HEK293 (cell line): ENCODE results near the gene PLCB1.

Source experiments
- CTCF ChIA-PET: fragments of 350-600 bp; formaldehyde crosslinking; extraction: SDS; loops from one replicate; lab custom pipeline; 2021; ENCODE audit warnings: antibody characterized with exemption; lab: Yijun Ruan, JAX
- POLR2A ChIA-PET: fragments of 300-600 bp; formaldehyde crosslinking; extraction: SDS; loops from one replicate; lab custom pipeline; 2020; ENCODE audit warnings: antibody characterized with exemption, inconsistent platforms; lab: Yijun Ruan, JAX
- H3K27ac ChIP-seq: fragments of 200-500 bp; sonication (Bioruptor generic); 2 replicates; pipeline ENCODE4 v1.5.1; 2014; ENCODE audit warnings: low read depth, low read length, control low read depth, inconsistent platforms; ENCODE audit errors: extremely low read depth
- H3K36me3 ChIP-seq, 2 experiments: fragments of 200-500 bp in 1 of 2; sonication (Bioruptor generic) in 1 of 2; 1 replicate in 1 of 2; 2 replicates in 1 of 2; pipeline ENCODE4 v1.5.1; 2014 to 2017; ENCODE audit warnings: inconsistent platforms in 2 of 2, low read length in 2 of 2; ENCODE audit not compliant: control insufficient read depth in 2 of 2, insufficient read depth in 1 of 2
- H3K4me1 ChIP-seq: fragments of 200-500 bp; sonication (Bioruptor generic); 2 replicates; pipeline ENCODE4 v1.5.1; 2014; ENCODE audit warnings: mild to moderate bottlenecking, low read length, inconsistent platforms; ENCODE audit not compliant: control insufficient read depth, insufficient read depth
- H3K4me3 ChIP-seq: 2 replicates; pipeline ENCODE4 v1.5.1; 2011; ENCODE audit warnings: low read depth, mild to moderate bottlenecking, control low read depth, low read length, moderate library complexity
- H3K9me3 ChIP-seq: fragments of 200-500 bp; sonication (Bioruptor generic); 2 replicates; pipeline ENCODE4 v1.5.1; 2014; ENCODE audit warnings: low read depth, low read length, inconsistent platforms; ENCODE audit not compliant: control insufficient read depth, insufficient read depth
- HOXD13 ChIP-seq: sonication (generic); formaldehyde crosslinking; IDR thresholded peaks from 2 replicates; pipeline ENCODE4 v1.8.0; 2022; ENCODE audit warnings: missing genetic modification reagents, borderline replicate concordance
- MEIS1 ChIP-seq: sonication (generic); formaldehyde crosslinking; IDR thresholded peaks from 2 replicates; pipeline ENCODE4 v1.8.1; 2022; ENCODE audit warnings: missing genetic modification reagents, mild to moderate bottlenecking, borderline replicate concordance
- OSR2 ChIP-seq: fragments of 450-650 bp; formaldehyde crosslinking; IDR thresholded peaks from 2 replicates; pipeline ENCODE4 v1.5.1; 2016; ENCODE audit warnings: missing biosample characterization, missing genetic modification characterization
- RBAK ChIP-seq: fragments of 450-650 bp; formaldehyde crosslinking; IDR thresholded peaks from 2 replicates; pipeline ENCODE4 v1.5.1; 2016; ENCODE audit warnings: missing biosample characterization, missing genetic modification characterization
- TRIM28 ChIP-seq: IDR thresholded peaks from 2 replicates; pipeline ENCODE4 v1.6.1; 2011; ENCODE audit warnings: low read length, control low read depth, borderline replicate concordance
- ZBTB8A ChIP-seq: fragments of 450-650 bp; formaldehyde crosslinking; IDR thresholded peaks from 2 replicates; pipeline ENCODE4 v1.5.1; 2016; ENCODE audit warnings: missing biosample characterization, missing genetic modification characterization
- ZFHX2 ChIP-seq: fragments of 450-650 bp; formaldehyde crosslinking; conservative IDR thresholded peaks from 2 replicates; pipeline ENCODE4 v1.5.1; 2016; ENCODE audit warnings: missing biosample characterization, missing genetic modification characterization
- ZFP37 ChIP-seq: fragments of 450-650 bp; formaldehyde crosslinking; IDR thresholded peaks from 2 replicates; pipeline ENCODE4 v1.5.1; 2016; ENCODE audit warnings: missing biosample characterization, missing genetic modification characterization
- ZFP69B ChIP-seq: fragments of 450-650 bp; formaldehyde crosslinking; IDR thresholded peaks from 2 replicates; pipeline ENCODE4 v1.5.1; 2016; ENCODE audit warnings: missing biosample characterization, missing genetic modification characterization
- ZNF114 ChIP-seq: fragments of 450-650 bp; formaldehyde crosslinking; IDR thresholded peaks from 2 replicates; pipeline ENCODE4 v1.5.0; 2017; ENCODE audit warnings: missing biosample characterization, missing genetic modification characterization
- ZNF174 ChIP-seq: fragments of 450-650 bp; formaldehyde crosslinking; IDR thresholded peaks from 2 replicates; pipeline ENCODE4 v1.5.0; 2017; ENCODE audit warnings: missing biosample characterization, mild to moderate bottlenecking, missing genetic modification characterization
- ZNF202 ChIP-seq: fragments of 450-650 bp; formaldehyde crosslinking; IDR thresholded peaks from 2 replicates; pipeline ENCODE4 v1.5.1; 2016; ENCODE audit warnings: missing biosample characterization, missing genetic modification characterization, borderline replicate concordance
- ZNF211 ChIP-seq: fragments of 450-650 bp; formaldehyde crosslinking; IDR thresholded peaks from 2 replicates; pipeline ENCODE4 v1.5.1; 2016; ENCODE audit warnings: low read depth, missing biosample characterization, missing genetic modification characterization
- ZNF530 ChIP-seq: fragments of 450-650 bp; formaldehyde crosslinking; IDR thresholded peaks from 2 replicates; pipeline ENCODE4 v1.5.1; 2016; ENCODE audit warnings: low read depth, missing biosample characterization, missing genetic modification characterization
- ZNF623 ChIP-seq: fragments of 450-650 bp; formaldehyde crosslinking; IDR thresholded peaks from 2 replicates; pipeline ENCODE4 v1.5.1; 2016; ENCODE audit warnings: missing biosample characterization, missing genetic modification characterization
- ZNF626 ChIP-seq: fragments of 450-650 bp; sonication (Bioruptor Pico); formaldehyde crosslinking; IDR thresholded peaks from 2 replicates; pipeline ENCODE4 v1.5.1; 2018; ENCODE audit warnings: missing biosample characterization, missing genetic modification characterization, inconsistent platforms
- ZNF660 ChIP-seq: fragments of 450-650 bp; IDR thresholded peaks from 2 replicates; pipeline ENCODE4 v1.5.1; 2018; ENCODE audit warnings: missing biosample characterization, mild to moderate bottlenecking, missing genetic modification characterization
- ZNF776 ChIP-seq: fragments of 450-650 bp; formaldehyde crosslinking; IDR thresholded peaks from 2 replicates; pipeline ENCODE4 v1.5.0; 2017; ENCODE audit warnings: missing biosample characterization, missing genetic modification characterization, borderline replicate concordance
- ZNF843 ChIP-seq: fragments of 450-650 bp; formaldehyde crosslinking; IDR thresholded peaks from 2 replicates; pipeline ENCODE4 v1.5.1; 2016; ENCODE audit warnings: missing biosample characterization, missing genetic modification characterization
- ZSCAN16 ChIP-seq: fragments of 450-650 bp; formaldehyde crosslinking; IDR thresholded peaks from 2 replicates; pipeline ENCODE4 v1.5.1; 2016; ENCODE audit warnings: missing biosample characterization, missing genetic modification characterization
- ZSCAN23 ChIP-seq: fragments of 450-650 bp; formaldehyde crosslinking; IDR thresholded peaks from 2 replicates; pipeline ENCODE4 v1.5.1; 2016; ENCODE audit warnings: missing biosample characterization, missing genetic modification characterization
- TF ChIP-seq, protein P1 (sequence below): fragments of 450-650 bp; formaldehyde crosslinking; IDR thresholded peaks from 2 replicates; pipeline ENCODE4 v1.5.1; 2016; ENCODE audit warnings: missing biosample characterization, missing genetic modification characterization
- TF ChIP-seq, protein P2 (sequence below): fragments of 450-650 bp; formaldehyde crosslinking; IDR thresholded peaks from 2 replicates; pipeline ENCODE4 v1.5.1; 2016; ENCODE audit warnings: missing biosample characterization, missing genetic modification characterization, low read depth
- TF ChIP-seq, protein P3 (sequence below): fragments of 450-650 bp; formaldehyde crosslinking; IDR thresholded peaks from 2 replicates; pipeline ENCODE4 v1.5.1; 2016; ENCODE audit warnings: missing biosample characterization, missing genetic modification characterization, borderline replicate concordance
- TF ChIP-seq, protein P4 (sequence below): fragments of 450-650 bp; formaldehyde crosslinking; IDR thresholded peaks from 2 replicates; pipeline ENCODE4 v1.5.1; 2017; ENCODE audit warnings: missing biosample characterization, missing genetic modification characterization

PLCB1 gene

DNA sequence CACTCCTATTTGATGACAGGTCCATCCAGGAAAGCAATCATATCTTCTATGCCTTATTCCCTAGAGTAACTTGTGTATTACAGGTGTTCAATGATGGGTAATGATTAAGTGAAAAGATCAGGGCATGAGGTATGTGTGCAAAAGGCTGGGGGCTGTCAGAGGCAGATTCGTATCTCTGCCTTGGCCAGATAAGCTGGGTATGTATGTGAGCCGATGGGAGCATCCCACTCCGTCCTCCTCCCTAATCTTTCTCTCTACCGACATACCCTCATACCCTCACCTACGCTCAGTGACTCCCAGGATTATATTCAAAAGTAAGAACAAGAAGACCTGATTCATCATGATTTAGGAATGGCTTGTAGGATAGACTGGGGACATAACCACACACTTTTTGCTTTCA, 238.7 kb downstream of the PLCB1 start:
- H3K9me3 ChIP-seq = no peaks in the 10 kb centered on the region
- no peak overlapping the region for H3K4me3 ChIP-seq
- no peak overlapping the region for H3K27ac ChIP-seq
- TF ChIP-seq, protein P1, sequence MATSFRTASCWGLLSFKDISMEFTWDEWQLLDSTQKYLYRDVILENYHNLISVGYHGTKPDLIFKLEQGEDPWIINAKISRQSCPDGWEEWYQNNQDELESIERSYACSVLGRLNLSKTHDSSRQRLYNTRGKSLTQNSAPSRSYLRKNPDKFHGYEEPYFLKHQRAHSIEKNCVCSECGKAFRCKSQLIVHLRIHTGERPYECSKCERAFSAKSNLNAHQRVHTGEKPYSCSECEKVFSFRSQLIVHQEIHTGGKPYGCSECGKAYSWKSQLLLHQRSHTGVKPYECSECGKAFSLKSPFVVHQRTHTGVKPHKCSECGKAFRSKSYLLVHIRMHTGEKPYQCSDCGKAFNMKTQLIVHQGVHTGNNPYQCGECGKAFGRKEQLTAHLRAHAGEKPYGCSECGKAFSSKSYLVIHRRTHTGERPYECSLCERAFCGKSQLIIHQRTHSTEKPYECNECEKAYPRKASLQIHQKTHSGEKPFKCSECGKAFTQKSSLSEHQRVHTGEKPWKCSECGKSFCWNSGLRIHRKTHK (tag by site-specific recombination) = no peak
- TF ChIP-seq ZNF776 (tag by site-specific recombination) (no peak), ZNF174 (tag by site-specific recombination) (no peak), ZNF530 (tag by site-specific recombination) (no peak), ZNF114 (tag by site-specific recombination) (no peak), ZFP37 (tag by site-specific recombination) (no peak), ZSCAN23 (tag by site-specific recombination) (no peak), ZNF660 (tag by site-specific recombination) (no peak), ZNF623 (tag by site-specific recombination) (no peak), ZSCAN16 (no peak)
- TF ChIP-seq, protein P2, sequence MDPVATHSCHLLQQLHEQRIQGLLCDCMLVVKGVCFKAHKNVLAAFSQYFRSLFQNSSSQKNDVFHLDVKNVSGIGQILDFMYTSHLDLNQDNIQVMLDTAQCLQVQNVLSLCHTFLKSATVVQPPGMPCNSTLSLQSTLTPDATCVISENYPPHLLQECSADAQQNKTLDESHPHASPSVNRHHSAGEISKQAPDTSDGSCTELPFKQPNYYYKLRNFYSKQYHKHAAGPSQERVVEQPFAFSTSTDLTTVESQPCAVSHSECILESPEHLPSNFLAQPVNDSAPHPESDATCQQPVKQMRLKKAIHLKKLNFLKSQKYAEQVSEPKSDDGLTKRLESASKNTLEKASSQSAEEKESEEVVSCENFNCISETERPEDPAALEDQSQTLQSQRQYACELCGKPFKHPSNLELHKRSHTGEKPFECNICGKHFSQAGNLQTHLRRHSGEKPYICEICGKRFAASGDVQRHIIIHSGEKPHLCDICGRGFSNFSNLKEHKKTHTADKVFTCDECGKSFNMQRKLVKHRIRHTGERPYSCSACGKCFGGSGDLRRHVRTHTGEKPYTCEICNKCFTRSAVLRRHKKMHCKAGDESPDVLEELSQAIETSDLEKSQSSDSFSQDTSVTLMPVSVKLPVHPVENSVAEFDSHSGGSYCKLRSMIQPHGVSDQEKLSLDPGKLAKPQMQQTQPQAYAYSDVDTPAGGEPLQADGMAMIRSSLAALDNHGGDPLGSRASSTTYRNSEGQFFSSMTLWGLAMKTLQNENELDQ (tag by site-specific recombination) = no peak
- 0 out of 2 replicates have a peak, but pooled peaks cover 7% of the 10 kb centered on the region for H3K4me1 ChIP-seq
- CTCF ChIA-PET = interaction anchor here (0.9 kb wide), 1 partner anchor 65 kb away, joined by 3 read pairs; no protein-coding TSS in a partner anchor
- POLR2A ChIA-PET = no interaction called here
- H3K36me3 ChIP-seq = no peaks in the 10 kb centered on the region

DNA sequence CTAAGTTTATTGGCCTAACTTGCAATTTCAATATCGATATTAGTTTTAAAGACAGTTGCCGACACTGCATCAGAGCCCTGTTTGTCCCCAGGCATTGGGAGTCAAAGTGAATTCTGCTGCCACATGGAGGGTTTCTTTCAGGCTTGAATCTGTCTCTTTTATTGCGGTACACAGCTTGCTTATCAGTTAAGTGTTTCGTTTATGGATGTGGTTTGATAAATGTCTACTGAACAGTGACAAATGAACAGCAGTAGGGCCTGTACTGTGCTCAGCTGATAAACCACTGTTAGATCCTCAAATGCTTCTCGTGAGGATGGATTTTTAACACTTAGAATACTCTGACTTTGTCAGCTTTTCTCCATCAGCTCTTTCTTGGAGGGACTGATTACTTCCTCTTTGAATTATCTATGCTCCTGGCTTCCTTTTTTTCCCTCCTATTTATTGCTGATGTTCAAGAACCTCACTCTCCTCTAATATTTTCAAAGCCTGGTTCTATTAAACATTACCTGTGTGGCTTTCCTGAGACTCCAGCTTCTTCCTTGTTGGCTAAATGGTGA, 240.8 kb downstream of the PLCB1 start:
- POLR2A ChIA-PET = no interaction called here
- TF ChIP-seq OSR2 (tag by site-specific recombination) (peak; percentile 91), ZBTB8A (tag by site-specific recombination) (no peak; the same call in 1 of the 2 replicates), ZNF843 (tag by site-specific recombination) (peak; percentile 53), ZSCAN23 (tag by site-specific recombination) (no peak), MEIS1 (CRISPR knock-in tag) (no peak), ZFP69B (tag by site-specific recombination) (no peak), ZNF626 (tag by site-specific recombination) (no peak), ZNF202 (tag by site-specific recombination) (no peak), ZNF660 (tag by site-specific recombination) (no peak), RBAK (no peak), ZFHX2 (tag by site-specific recombination) (no peak), TRIM28 (peak; percentile 67; the same call in 1 of the 2 replicates), HOXD13 (CRISPR knock-in tag) (no peak), ZNF211 (tag by site-specific recombination) (no peak)
- TF ChIP-seq, protein P3, sequence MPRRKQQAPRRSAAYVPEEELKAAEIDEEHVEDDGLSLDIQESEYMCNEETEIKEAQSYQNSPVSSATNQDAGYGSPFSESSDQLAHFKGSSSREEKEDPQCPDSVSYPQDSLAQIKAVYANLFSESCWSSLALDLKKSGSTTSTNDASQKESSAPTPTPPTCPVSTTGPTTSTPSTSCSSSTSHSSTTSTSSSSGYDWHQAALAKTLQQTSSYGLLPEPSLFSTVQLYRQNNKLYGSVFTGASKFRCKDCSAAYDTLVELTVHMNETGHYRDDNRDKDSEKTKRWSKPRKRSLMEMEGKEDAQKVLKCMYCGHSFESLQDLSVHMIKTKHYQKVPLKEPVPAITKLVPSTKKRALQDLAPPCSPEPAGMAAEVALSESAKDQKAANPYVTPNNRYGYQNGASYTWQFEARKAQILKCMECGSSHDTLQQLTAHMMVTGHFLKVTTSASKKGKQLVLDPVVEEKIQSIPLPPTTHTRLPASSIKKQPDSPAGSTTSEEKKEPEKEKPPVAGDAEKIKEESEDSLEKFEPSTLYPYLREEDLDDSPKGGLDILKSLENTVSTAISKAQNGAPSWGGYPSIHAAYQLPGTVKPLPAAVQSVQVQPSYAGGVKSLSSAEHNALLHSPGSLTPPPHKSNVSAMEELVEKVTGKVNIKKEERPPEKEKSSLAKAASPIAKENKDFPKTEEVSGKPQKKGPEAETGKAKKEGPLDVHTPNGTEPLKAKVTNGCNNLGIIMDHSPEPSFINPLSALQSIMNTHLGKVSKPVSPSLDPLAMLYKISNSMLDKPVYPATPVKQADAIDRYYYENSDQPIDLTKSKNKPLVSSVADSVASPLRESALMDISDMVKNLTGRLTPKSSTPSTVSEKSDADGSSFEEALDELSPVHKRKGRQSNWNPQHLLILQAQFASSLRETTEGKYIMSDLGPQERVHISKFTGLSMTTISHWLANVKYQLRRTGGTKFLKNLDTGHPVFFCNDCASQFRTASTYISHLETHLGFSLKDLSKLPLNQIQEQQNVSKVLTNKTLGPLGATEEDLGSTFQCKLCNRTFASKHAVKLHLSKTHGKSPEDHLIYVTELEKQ (tag by site-specific recombination) = no peak
- TF ChIP-seq, protein P4, sequence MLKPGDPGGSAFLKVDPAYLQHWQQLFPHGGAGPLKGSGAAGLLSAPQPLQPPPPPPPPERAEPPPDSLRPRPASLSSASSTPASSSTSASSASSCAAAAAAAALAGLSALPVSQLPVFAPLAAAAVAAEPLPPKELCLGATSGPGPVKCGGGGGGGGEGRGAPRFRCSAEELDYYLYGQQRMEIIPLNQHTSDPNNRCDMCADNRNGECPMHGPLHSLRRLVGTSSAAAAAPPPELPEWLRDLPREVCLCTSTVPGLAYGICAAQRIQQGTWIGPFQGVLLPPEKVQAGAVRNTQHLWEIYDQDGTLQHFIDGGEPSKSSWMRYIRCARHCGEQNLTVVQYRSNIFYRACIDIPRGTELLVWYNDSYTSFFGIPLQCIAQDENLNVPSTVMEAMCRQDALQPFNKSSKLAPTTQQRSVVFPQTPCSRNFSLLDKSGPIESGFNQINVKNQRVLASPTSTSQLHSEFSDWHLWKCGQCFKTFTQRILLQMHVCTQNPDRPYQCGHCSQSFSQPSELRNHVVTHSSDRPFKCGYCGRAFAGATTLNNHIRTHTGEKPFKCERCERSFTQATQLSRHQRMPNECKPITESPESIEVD (tag by site-specific recombination) = peak; percentile 83

More for the DNA sequence above, 240.8 kb downstream of the PLCB1 start:
- H3K4me3 ChIP-seq = no peak overlapping the region
- H3K9me3 ChIP-seq = no peaks in the 10 kb centered on the region
- no peak overlapping the region for H3K27ac ChIP-seq
- CTCF ChIA-PET = interaction anchor here (0.7 to 1.5 kb wide), 3 partner anchors 114 to 436 kb away, joined by 3 to 4 read pairs (median 3); no protein-coding TSS in a partner anchor
- 0 out of 2 replicates have a peak, but pooled peaks cover 7% of the 10 kb centered on the region for H3K4me1 ChIP-seq
- H3K36me3 ChIP-seq = no peaks in the 10 kb centered on the region
